ENCODE data around the gene KIF22.
A peak's percentile ranks its signal among the peaks of the same experiment; 100 is the strongest.

DNA sequence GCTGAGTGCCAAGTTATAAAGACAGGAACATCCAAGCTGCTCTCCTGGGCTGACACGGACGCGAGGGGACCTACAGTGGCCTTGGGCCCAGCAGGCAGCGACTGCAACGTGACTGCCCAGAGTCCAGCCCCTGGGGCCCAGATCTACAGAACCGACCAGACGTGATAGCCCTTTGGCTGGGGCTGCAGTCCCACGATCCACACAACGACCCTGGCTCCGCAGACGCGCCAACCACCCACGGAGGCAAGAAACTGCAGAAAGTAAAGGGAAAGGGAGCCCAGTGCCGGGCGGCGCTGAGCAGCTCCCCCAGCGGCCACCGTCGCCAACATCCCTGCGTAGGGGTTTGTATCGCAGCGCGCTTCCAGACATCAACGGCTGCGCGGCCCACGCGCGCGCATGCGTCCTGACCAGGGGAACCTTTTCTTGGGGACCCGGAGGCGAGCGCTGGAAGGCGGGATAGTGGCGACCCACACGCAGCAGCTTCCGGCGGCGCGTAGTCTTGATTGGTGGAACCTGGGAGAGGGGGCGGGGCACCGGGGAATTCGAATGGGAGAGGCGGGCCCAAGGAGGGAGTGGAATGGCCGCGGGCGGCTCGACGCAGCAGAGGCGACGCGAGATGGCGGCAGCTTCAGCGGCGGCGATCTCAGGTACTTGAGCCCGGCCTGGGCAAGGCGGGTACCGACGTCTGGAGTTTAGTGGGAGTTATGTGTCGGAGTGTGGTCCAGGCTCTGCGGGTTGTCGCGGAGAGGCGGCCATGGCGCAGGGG is at the start of gene KIF22:
- peak; percentile 89 for TF ChIP-seq POLR2A (IDR thresholded peaks at IDR 0.05)
- TF ChIP-seq, protein P1, sequence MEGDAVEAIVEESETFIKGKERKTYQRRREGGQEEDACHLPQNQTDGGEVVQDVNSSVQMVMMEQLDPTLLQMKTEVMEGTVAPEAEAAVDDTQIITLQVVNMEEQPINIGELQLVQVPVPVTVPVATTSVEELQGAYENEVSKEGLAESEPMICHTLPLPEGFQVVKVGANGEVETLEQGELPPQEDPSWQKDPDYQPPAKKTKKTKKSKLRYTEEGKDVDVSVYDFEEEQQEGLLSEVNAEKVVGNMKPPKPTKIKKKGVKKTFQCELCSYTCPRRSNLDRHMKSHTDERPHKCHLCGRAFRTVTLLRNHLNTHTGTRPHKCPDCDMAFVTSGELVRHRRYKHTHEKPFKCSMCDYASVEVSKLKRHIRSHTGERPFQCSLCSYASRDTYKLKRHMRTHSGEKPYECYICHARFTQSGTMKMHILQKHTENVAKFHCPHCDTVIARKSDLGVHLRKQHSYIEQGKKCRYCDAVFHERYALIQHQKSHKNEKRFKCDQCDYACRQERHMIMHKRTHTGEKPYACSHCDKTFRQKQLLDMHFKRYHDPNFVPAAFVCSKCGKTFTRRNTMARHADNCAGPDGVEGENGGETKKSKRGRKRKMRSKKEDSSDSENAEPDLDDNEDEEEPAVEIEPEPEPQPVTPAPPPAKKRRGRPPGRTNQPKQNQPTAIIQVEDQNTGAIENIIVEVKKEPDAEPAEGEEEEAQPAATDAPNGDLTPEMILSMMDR (IDR thresholded peaks at IDR 0.05), result peak; percentile 51 to 94 (median 77)

Measured in prostate gland (tissue), 2 donors.